ELF-1 (cell line): ENCODE measurements around the gene ZNF785.
"Not testable (repeated sequence)": the region's sequence is repeated elsewhere in the genome, so short reads cannot be mapped to it uniquely, and the experiment has no call there.

ENCODE experiments used
- DNase-seq: peaks from one replicate; pipeline ENCODE4 v3.0.0-alpha.2; 2016; ENCODE audit warnings: low read depth, low spot score

ZNF785 gene

DNA sequence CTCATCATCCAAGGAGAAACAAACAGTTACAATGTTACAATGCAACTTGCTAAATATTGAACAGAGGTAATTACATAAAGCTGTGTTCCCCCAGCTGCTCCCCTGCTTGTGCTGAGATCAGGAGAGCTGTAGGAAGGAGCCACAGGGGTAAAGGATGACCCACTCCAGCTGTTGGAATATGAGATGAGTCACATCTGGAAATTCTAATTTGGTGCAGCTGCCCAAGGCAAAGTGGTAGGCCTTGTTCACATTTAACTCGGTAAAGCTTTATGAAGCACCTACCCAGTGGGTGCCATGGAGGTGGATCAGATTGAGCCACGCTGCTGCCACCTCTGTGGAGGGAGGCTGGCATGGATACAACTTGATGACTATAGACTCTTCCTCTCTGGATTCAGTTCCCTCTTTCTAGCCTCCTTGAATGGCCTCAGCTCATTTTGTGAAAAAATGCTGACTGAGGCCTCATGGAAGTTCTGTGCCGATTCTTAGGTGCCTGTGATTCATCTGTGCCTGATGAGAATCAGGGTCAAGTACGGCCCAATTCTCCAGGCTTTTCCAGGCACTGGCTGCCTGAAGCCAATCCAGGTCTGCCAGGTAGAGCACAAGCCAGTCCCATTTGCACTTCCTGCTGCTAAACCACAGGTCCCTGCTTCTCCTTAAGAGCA is 17.2 kb upstream of the ZNF785 start:
- DNase-seq, result no peak

GRCh38 chr16:30601966-30602365 is 16.5 kb upstream of the ZNF785 start:
- DNase-seq, result no peak

GRCh38 chr16:30600929-30601328 is 15.4 kb upstream of the ZNF785 start:
- no peak for DNase-seq

GRCh38 chr16:30600215-30600614 is 14.7 kb upstream of the ZNF785 start:
- no peak for DNase-seq

GRCh38 chr16:30592871-30593270 is 7.4 kb upstream of the ZNF785 start:
- DNase-seq, result no peak

DNA sequence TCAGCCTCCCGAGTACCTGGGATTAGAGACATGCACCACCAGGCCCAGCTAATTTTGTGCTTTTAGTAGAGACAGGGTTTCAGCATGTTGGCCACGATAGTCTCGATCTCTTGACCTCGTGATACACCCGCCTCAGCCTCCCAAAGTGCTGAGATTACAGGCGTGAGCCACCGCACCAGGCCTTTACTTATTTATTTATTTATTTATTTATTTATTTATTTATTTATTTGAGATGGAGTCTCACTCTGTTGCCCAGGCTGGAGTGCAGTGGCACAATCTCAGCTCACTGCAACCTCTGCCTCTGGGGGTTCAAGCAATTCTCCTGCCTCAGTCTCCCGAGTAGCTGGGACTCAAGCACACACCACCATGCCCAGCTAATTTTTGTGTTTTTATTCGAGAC is 5.4 kb upstream of the ZNF785 start:
- DNase-seq, result not testable (repeated sequence)

- DNase-seq, result not testable (repeated sequence)
These were observed 4.1 kb upstream of the ZNF785 start for GRCh38 chr16:30589582-30589981.

DNA sequence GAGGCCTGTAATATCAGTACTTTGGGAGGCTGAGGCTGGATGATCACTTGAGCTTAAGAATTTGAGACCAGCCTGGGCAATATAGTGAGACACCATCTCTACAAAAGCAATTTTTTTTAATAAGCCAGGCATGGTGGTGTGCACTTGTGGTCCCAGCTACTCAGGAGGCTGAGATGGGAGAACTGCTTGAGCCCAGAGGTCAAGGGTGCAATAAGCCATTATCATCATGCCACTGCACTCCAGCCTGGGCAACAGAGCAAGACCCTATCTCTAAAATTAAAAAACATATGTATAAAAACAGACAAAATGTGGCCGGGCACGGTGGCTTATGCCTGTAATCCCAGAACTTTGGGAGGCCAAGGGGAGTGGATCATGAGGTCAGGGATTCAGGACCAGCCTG is 3.2 kb upstream of the ZNF785 start:
- no peak for DNase-seq

- peak; percentile 58 for DNase-seq
These were observed 486 bp downstream of the ZNF785 start for GRCh38 chr16:30585022-30585399.

DNA sequence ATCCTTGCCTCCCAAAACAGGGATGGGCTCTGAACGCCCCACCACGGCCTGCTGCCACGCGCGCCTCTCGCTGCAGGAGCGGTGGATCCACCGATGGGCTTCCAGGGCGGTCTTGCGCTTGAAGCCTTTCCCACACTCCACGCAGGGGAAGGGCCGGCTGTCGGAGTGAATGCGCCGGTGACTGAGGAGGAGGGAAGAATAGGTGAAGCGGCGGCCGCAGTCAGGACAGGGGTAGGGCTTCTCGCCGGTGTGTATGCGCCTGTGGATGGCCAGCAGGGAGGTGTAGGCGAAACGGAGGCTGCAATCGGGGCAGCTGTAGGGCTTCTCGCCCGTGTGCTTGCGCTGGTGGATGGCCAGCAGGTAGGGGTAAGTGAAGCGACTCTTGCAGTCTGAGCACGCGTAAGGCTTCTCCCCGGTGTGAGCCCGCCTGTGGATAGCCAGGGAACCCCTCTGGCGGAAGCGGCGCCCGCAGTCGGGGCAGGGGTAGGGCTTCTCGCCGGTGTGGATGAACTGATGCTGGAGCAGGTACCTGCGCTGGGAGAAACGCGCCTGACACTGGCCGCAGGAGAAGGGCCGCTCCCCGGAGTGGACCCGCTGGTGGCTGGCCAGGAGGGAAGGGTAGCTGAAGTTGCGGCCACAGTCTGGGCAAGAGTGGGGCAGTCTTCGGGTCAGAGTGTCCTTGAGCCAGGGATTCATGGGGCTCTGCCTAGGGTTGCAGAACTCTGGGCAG is 2.7 kb downstream of the ZNF785 start:
- DNase-seq, result peak; percentile 38

DNA sequence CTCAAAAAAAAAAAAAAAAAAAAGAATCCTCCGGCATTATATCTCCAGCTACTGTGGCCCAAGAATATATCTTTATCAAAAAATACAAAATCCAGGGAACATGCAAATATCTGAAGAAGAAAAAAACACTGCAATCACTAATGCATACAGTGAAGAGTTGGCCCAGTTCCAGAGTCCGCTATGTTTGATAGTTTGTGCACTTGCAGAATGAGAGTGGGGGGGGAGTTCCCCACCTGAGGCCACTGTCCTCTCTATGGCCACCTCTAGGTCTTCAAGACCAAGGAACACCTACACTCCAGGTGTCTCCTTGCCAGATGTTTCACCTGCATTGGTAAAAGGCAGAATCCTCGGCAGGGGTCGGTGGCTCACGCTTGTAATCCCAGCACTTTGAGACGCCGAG is 4.0 kb downstream of the ZNF785 start:
- DNase-seq, result no peak

DNA sequence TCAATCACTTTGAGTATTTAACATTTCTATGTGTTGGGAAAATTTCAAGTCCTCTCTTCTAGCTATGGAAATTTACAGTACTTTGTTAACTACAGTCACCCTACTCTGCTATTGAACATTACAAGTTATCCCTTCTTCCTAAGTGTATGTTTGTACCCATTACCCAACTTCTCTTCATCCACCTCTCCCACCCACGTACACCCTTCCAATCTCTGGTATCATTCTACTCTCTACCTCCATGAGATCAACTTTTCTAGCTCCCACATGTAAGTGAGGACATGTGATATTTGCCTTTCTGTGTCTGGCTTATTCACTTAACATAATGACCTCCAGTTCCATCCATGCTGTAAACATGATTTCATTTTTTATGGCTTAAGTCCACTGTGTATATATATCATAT is 10.8 kb downstream of the ZNF785 start:
- no peak for DNase-seq

DNA sequence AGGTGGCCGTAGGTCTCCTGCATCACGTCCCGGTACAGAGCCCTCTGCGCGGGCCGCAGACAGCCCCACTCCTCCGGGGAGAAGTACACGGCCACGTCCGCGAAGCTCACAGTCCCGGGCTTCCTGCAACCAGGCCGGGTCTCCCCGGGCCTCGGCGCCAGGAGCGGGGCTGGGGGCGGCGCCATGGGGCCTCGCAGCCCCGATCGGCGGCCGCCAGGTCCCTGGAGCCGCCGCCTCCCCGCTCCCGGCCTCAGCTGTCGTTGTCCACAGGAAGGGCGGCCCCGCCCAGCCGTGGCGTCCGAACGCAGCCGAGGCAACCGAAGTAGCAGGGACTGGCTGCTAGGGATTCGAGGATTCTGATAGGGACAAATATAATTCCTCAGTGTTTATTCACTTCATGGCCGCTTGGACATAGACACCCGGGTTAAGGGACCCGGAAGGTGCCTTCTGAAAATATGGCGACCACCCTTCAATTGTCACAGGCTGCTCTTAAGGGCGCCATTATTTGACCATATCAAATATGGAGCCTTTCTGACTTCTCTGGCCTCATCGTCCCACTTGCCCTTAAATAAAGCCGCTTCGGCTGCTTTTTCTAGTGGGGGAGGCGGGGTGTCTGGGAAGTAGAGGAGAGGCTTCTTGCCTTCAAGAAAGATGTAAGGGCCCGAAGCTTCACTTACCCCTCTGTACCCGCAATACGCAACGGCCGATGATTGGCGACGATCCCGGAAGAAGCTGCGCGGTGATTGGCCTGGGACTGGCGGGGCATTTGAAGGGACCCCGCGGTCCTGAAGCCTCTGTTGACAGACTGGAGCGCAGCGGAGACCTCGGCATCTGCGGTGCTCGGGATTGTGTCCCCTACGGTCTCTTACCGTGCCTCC is 13.8 kb downstream of the ZNF785 start, which contains the start of gene ZNF688:
ZNF688 (minus strand) TSS at position 270 of the 878 bp plus-strand sequence; CDS start at position 185, 85 bp downstream.
- DNase-seq, result peak; percentile 98

DNA sequence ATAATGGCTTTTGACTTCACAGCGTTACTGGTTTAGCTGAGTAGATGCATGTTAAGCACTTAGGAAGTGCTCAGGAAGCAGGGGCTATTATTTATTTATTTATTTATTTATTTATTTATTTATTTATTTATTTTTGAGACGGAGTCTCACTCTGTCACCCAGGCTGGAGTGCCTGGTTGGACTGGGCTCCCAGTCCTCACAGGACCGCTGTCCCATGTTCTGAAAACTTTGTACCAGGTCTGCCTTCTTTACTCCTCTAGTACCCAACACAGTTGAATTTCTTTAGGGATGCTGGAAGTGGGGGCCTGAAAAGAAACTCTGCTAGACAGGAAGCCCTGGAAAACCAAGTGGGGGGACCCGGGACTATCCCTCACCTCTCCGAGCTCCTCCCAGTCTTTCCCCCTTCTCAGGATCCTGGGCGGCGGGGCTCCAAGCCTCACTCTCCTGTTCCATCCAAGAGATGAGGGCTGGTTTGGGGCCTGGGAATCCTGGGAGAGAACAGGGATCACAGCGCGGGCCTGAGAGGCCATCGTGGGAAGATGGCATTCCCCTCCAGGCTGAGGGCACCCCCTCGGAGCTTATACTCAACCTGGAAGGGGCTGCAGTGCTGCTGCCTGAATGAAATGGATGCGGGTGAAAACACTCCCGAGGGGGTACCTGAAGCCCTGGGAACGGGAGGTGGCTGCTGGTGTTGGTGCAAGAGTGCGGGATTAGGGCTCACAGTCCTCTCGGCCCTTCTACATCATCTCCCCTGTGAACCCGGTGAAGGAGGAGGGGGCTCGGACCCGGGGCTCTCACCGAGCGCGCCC is 14.7 kb downstream of the ZNF785 start:
- DNase-seq, result no peak

DNA sequence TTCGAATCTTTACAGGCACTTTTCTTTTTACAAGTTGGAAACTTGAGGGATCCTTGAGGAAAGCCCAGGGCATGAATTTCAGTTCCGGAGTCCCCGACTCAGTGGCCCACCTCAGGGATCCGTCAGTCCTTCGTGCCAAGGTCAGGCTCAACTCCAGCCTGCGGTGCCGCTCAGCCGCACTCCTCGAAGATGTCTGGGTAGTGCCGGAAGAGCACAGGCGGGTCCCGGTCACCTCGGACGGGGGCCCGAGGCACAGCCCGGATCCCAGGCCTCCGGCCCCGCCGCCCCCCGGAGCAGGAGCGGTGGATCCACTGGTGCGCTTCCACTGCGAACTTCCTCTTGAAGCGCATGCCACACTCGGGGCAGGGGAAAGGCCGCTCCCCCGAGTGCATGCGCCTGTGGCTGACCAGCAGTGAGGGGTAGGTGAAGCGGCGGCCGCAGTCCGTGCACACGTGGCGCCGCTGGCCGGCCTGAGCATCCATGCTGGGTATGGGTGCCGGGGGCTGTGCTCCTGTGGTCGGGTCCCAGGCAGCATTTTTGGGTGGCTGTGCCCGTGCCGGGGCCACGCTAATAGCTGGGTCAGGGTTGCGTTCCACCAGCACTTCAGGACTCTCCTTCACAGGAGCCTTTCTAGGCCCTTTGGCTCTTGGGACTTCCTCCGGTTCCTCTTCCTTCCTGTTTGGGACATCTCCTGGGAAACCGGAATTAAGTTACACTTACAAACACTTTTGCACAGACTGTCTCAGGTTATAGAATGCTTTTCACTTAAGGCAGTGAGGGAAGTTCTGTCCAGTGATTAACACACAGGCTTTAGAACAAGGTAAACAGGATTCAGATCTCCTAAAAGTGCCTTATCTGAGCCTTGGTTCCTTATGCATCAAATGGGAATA is 15.5 kb downstream of the ZNF785 start:
- no peak for DNase-seq

GRCh38 chr16:30569281-30569680 is 16.2 kb downstream of the ZNF785 start:
- no peak for DNase-seq

DNA sequence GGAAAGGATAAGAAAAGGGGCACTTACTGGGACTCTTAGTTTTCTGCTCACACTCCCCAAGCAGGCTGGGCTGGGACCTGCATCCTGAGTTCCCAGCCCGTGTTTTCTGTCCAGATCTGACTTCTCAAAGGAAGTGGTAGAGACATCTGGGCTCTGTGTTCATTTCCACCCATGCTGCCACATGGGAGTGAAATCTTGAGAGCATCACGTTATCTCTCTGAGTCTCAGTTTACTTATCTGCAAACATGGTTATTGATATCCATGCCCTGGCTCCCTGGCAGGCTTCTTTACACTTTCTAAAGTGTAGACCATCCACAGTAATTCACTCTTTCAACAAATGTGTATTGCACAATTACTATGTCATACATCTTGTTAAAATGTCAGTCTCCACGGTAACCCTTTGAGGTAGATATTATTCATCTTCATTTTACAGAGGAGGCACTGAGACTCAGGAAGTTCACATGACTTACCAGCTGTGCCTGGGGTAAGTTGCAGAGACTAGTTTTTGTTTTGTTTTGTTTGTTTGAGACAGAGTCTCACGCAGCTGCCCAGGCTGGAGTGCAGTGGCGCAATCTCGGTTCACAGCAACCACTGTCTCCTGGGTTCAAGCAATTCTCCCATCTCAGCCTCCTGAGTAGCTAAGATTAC is 17.4 kb downstream of the ZNF785 start:
- DNase-seq, result no peak

GRCh38 chr16:30567160-30567990 is 18.1 kb downstream of the ZNF785 start:
- DNase-seq, result no peak

DNA sequence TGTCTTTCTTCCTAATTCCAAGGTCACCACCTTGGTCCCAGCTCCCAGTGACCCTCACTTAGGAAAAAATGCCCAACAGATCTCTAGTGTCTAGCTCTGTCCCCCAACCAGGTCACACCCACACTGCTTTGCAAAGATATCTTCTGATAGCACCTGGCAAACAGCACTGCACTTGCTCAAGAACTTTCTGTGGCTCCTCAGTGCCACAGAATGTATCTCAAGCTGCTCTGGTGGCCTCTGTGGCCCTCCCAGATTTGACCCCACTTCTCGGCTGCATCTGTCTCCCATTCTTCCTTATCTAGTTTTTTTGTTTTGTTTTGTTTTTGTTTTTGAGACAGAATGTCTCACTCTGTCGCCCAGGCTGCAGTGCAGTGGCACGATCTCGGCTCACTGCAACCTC is 19.0 kb downstream of the ZNF785 start:
- DNase-seq, result no peak
